ENCODE data around the gene TIMM9.

DNA sequence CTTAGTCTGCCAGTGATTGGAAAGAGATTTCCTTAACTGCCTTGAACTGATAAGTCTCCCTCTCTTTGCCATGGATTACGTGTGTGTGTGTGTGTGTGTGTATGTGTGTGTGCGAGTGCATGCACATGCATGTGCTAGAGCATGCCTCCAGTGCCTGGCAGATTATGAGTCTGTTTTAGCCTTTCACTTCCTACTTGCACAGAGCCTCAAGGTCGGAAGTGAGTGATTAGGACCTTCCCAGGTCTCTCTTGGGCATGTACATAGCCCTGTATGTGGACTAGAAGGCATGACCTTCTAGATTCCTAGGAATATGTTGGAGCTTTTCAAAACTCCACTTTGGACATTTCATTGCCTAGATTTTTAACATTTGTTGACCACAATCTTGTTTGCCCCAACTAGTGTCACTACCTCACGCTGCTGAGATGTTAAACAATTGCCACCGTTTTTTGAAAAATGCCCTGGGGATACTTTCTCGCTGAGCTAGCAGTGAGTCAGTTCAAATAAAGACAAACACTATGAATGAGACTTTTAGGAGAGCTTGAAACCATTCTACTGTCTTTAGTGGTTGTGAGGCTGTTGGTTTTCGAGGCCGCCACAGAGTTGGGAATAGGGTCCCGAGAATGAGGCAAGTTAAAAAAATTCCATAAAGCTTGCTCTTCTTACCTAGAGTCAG is 28.4 kb upstream of the TIMM9 start:
- TF ChIP-seq POLR2AphosphoS5 (IDR thresholded peaks at IDR 0.05), result no peak
- no peak for TF ChIP-seq CTCF (IDR thresholded peaks at IDR 0.05)

Measured in suprapubic skin (tissue), 3 donors.